ENCODE results near the gene PLAC8L1. TPM values are rescaled to one million over a fixed set of nuclear protein-coding genes. Genes with fewer than 3 reads are reported as not detected.

PLAC8L1 gene
- polyA plus RNA-seq, 1 of the 3 experiments (the other 2 are of a cell fraction): 0.21 TPM

- H3K79me2 ChIP-seq (ENCODE audit: insufficient read depth): no peaks in the 10 kb centered on the region
- no peaks in the 10 kb centered on the region for H3F3A ChIP-seq (replicated peaks; ENCODE audit: insufficient read depth)
- peaks cover 0 to 6% of the 10 kb centered on the region in 2 experiments for H3K36me3 ChIP-seq (replicated peaks in 1 of 2; ENCODE audit: control insufficient read depth in 1 of 2, insufficient read depth in 2 of 2, low read length in 1 of 2)
- DNase-seq: no peak
- no peak overlapping the region for H3K4me3 ChIP-seq (ENCODE audit: low read depth in 2 of 2, low read length in 1 of 2)
- ChIA-PET POLR2A (no interaction called here), CTCF (no interaction called here)
- 91% methylated on average over 6 of the region's 6 CpGs for WGBS (ENCODE audit: low lambda C conversion rate)
- no peak overlapping the region for H2AFZ ChIP-seq (ENCODE audit: low read depth)
- no peaks in the 10 kb centered on the region for H3K27me3 ChIP-seq (ENCODE audit: insufficient read depth)
- TF ChIP-seq RCOR1 (IDR thresholded peaks at IDR 0.05; ENCODE audit: low read length) (no peak), CHD2 (IDR thresholded peaks at IDR 0.05; ENCODE audit: low read length, partially characterized antibody) (no peak), USF2 (IDR thresholded peaks at IDR 0.05; ENCODE audit: borderline replicate concordance, low read depth, low read length) (no peak), IRF3 (IDR thresholded peaks at IDR 0.05; ENCODE audit: low read depth, low read length) (no peak), CTCF (IDR thresholded peaks at IDR 0.05) (no peak), EZH2phosphoT487 (IDR thresholded peaks at IDR 0.05; ENCODE audit: borderline replicate concordance, low read depth) (no peak), MAX (IDR thresholded peaks at IDR 0.05; ENCODE audit: low read depth) (no peak), PBX3 (IDR thresholded peaks at IDR 0.05) (no peak), FOXJ3 (CRISPR knock-in tag; IDR thresholded peaks at IDR 0.05) (no peak)
- H3K4me1 ChIP-seq (ENCODE audit: control insufficient read depth in 1 of 2, insufficient read depth in 2 of 2, low read depth in 1 of 2, low read length in 1 of 2): no peaks in the 10 kb centered on the region
- no peak overlapping the region for H3K27ac ChIP-seq (ENCODE audit: low read depth in 2 of 2, low read length in 1 of 2)
- no peak overlapping the region for H3K9ac ChIP-seq
- no peak overlapping the region for H3K4me2 ChIP-seq
- H3K9me2 ChIP-seq: no peaks in the 10 kb centered on the region
- no peaks in the 10 kb centered on the region for H4K20me1 ChIP-seq (ENCODE audit: insufficient read depth)
- H3K9me3 ChIP-seq: no peaks in the 10 kb centered on the region
Measured at GRCh38 chr5:146098047-146098446, 7.3 kb downstream of the PLAC8L1 start.

GRCh38 chr5:146091881-146092280 is 13.5 kb downstream of the PLAC8L1 start:
- Histone ChIP-seq H4K20me1 (ENCODE audit: insufficient read depth) (no peaks in the 10 kb centered on the region), H3F3A (replicated peaks; ENCODE audit: insufficient read depth) (no peaks in the 10 kb centered on the region), H3K4me2 (no peak overlapping the region), H3K4me3 (ENCODE audit: low read depth in 2 of 2, low read length in 1 of 2) (no peak overlapping the region), H3K79me2 (ENCODE audit: insufficient read depth) (no peaks in the 10 kb centered on the region), H3K27me3 (ENCODE audit: insufficient read depth) (no peaks in the 10 kb centered on the region), H3K4me1 (ENCODE audit: control insufficient read depth in 1 of 2, insufficient read depth in 2 of 2, low read depth in 1 of 2, low read length in 1 of 2) (no peaks in the 10 kb centered on the region), H3K9me2 (no peaks in the 10 kb centered on the region), H3K9ac (no peak overlapping the region), H3K27ac (ENCODE audit: low read depth in 2 of 2, low read length in 1 of 2) (no peak overlapping the region), H3K9me3 (no peaks in the 10 kb centered on the region), H2AFZ (ENCODE audit: low read depth) (no peak overlapping the region), H3K36me3 (replicated peaks in 1 of 2; ENCODE audit: control insufficient read depth in 1 of 2, insufficient read depth in 2 of 2, low read length in 1 of 2) (no peaks in the 10 kb centered on the region)
- TF ChIP-seq NRF1 (IDR thresholded peaks at IDR 0.05; ENCODE audit: low read depth, low read length): no peak
- CTCF ChIA-PET: no interaction called here
- no peak for DNase-seq
- POLR2A ChIA-PET: no interaction called here
- WGBS (ENCODE audit: low lambda C conversion rate): 87% methylated on average over 3 of the region's 3 CpGs

Measured in SK-N-SH (cell line).